HG03469 (cell line): ENCODE results near the gene KIR2DL4.
"Not testable (repeated sequence)": the region's sequence is repeated elsewhere in the genome, so short reads cannot be mapped to it uniquely, and the experiment has no call there.

Experiments used
- ATAC-seq: cut with Tn5 transposase; IDR thresholded peaks from one replicate; pipeline ENCODE4 v1.9.1; 2021; ENCODE audit warnings: mild to moderate bottlenecking, moderate library complexity, moderate number of reproducible peaks; ENCODE audit not compliant: unreplicated experiment

Gene KIR2DL4

GRCh38 chr19:54804101-54804500 is 691 bp downstream of the KIR2DL4 start:
- no peak for ATAC-seq

DNA sequence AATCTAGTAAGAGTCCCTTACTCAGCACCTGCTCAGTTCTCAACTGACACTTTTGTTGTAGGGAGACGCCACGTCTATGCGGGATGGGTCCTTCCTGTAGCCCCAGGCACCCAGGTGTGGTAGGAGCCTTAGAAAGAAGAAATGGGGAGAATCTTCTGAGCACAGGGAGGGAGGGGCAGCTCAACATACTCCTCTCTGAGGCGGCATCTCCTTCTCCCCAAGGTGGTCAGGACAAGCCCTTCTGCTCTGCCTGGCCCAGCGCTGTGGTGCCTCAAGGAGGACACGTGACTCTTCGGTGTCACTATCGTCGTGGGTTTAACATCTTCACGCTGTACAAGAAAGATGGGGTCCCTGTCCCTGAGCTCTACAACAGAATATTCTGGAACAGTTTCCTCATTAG is 1.2 kb downstream of the KIR2DL4 start:
- ATAC-seq: no peak

- ATAC-seq: no peak
Observed at GRCh38 chr19:54805665-54806515, 2.5 kb downstream of the KIR2DL4 start.

GRCh38 chr19:54806516-54806838 is 3.1 kb downstream of the KIR2DL4 start:
- ATAC-seq: no peak

DNA sequence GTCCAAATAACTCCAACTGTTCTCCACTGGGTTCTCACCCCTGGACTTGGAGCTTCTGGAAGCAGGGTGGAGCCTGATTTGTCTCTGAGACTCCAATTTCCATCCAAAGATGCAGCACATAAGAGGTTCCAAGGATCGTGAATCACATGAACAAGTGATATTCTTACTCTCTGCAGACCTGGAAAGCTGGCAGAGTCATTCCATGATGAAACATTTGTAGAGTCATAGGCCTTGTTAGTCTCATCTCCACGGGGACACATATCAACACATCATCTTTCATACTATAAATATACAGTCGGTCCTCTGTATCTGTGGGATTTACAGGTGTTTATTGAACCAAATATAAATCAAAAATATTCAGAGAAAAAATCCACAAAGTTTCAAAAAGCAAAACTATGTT is 11.2 kb downstream of the KIR2DL4 start:
- ATAC-seq: not testable (repeated sequence)

- not testable (repeated sequence) for ATAC-seq
Observed at GRCh38 chr19:54816251-54816650, 12.8 kb downstream of the KIR2DL4 start, which contains the start of gene KIR3DL1. TSS of gene KIR3DL1 (plus strand) at chr19:54816468.

GRCh38 chr19:54817670-54818536 is 14.5 kb downstream of the KIR2DL4 start:
- no peak for ATAC-seq

DNA sequence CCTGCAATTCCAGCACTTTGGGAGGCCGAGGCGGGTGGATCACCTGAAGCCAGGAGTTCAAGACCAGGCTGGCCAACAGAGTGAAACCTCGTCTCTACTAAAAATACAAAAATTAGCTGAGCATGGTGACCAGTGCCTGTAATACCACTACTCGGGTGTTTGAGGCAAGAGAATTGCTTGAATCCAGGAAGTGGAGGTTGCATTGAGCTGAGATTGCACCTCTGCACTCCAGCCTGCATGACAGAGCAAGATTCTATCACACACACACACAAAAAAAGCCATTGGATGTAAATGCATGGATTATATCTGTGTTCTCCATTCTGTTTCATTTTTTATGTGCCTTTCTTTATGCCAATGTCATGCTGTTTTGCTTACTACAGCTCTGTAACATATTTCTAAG is 21.0 kb downstream of the KIR2DL4 start:
- ATAC-seq: not testable (repeated sequence)

DNA sequence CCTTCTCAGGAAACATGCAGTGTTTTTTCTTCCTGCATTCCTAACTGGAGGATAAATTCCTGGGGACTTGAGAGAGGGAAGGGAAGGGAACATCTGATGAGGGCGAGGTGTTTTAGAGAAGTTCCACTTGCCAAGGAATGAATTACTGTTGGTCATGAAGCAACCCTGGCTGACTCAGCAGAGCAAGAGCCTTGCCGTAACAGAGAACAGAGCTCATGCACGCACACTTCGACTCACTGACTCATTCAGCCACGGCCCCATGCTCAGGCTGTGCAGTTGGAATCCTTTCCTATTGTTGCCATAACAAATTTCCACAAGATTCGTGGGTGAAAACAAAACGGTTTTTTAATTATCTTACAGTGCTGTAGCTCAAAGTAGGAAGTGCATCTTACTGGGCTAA is 21.9 kb downstream of the KIR2DL4 start:
- not testable (repeated sequence) for ATAC-seq

DNA sequence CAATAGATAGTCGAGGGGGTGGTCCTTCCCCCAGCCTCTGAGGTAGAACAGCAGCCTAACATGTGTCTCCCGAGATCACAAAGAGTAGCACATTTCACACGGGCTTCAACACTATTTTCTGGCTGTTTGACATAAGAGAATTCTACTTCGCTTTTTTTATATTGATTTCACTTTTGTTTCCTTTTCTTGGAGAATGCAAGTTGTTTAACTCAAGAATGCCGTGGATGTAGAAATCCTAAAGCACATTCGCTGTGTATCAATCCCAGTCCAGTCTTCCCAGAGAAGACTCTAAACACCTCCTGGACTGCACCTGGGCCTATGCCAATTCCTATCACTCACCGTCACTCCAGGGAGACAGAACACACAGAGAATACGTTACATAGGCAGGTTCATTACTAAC is 24.7 kb downstream of the KIR2DL4 start:
- ATAC-seq: not testable (repeated sequence)

DNA sequence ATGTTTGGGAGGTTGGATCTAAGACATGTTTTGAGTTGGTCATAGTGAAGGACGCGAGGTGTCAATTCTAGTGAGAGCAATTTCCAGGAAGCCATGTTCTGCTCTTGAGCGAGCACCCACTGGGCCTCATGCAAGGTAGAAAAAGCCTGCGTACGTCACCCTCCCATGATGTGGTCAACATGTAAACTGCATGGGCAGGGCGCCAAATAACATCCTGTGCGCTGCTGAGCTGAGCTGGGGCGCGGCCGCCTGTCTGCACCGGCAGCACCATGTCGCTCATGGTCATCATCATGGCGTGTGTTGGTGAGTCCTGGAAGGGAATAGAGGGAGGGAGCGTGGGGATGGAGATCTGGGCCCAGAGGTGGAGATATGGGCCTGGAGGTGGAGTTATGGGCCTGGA is 29.1 kb downstream of the KIR2DL4 start, which contains the start of gene KIR2DS4:
Gene KIR2DS4, plus strand, starts transcription at position 181 of the 400 bp plus-strand sequence.
- ATAC-seq: not testable (repeated sequence)

DNA sequence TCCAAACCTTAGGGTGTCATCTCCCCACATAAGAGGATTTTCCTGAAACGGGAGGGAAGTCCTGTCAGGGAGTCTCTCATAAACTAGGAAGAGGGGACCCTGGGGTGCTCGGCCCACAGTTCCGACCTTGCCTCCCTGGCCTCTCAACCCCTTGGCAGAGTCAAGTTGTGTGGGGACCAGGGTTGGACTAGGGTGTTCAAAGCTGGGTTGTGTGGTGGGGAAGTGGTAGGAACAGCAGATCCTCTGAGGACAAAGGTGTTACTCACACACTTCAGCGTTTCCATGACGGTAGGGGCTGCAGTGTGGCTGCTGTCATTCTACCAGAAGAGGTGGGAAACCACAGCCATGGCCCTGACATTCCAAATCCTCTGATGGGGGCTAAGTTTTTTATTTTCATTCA is 31.7 kb downstream of the KIR2DL4 start:
- ATAC-seq: not testable (repeated sequence)

DNA sequence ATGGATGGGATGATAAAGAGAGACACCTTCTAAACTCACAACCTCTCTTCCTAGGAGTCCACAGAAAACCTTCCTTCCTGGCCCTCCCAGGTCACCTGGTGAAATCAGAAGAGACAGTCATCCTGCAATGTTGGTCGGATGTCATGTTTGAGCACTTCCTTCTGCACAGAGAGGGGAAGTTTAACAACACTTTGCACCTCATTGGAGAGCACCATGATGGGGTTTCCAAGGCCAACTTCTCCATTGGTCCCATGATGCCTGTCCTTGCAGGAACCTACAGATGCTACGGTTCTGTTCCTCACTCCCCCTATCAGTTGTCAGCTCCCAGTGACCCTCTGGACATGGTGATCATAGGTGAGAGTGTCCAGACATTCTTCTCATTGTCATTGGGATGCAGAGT is 34.1 kb downstream of the KIR2DL4 start:
- not testable (repeated sequence) for ATAC-seq

DNA sequence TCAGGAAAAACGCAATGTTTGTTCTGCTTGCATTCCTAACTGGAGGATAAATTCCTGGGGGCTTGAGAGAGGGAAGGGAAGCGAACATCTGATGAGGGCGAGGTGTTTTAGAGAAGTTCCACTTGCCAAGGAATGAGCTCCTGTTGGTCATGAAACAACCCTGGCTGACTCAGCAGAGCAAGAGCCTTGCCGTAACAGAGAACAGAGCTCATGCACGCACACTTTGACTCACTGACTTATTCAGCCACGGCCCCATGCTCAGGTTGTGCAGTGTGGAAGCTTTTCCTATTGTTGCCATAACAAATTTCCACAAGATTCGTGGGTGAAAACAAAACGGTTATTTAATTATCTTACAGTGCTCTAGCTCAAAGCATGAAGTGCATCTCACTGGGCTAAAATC is 39.8 kb downstream of the KIR2DL4 start:
- ATAC-seq: not testable (repeated sequence)

DNA sequence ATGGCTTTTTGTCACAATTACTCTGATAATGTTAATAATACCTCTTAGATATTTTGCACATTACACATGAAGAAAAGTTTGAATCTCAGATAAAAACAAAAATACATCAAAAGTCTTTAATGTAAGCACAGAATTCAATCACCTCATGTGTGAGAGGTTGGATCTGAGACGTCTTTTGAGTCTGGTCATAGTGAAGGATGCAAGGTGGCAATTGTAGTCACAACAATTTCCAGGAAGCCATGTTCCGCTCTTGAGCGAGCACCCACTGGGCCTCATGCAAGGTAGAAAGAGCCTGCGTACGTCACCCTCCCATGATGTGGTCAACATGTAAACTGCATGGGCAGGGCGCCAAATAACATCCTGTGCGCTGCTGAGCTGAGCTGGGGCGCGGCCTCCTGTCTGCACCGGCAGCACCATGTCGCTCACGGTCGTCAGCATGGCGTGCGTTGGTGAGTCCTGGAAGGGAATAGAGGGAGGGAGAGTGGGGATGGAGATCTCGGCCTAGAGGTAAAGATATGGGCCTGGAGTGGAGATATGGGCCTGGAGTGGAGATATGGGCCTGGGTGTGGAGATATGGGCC is 46.7 kb downstream of the KIR2DL4 start, which contains the start of gene KIR3DL2:
Gene KIR3DL2, plus strand, starts transcription at position 383 of the 580 bp plus-strand sequence. Its CDS starts 33 bp downstream, at position 416.
- ATAC-seq: not testable (repeated sequence)

DNA sequence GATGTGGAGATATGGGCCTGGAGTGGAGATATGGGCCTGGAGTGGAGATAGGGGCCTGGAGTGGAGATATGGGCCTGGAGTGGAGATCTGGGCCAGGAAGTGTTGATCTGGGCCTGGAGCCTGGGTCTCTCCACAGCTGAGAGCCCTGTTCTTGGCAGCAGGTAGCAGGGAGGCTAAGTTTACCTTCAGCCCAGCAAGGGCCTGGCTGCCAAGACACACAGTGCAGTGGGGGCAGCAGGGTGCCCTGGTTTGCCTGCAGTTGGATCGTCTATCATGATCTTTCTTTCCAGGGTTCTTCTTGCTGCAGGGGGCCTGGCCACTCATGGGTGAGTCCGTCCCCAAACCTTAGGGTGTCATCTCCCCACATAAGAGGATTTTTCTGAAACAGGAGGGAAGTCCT is 47.5 kb downstream of the KIR2DL4 start:
- ATAC-seq: no peak

DNA sequence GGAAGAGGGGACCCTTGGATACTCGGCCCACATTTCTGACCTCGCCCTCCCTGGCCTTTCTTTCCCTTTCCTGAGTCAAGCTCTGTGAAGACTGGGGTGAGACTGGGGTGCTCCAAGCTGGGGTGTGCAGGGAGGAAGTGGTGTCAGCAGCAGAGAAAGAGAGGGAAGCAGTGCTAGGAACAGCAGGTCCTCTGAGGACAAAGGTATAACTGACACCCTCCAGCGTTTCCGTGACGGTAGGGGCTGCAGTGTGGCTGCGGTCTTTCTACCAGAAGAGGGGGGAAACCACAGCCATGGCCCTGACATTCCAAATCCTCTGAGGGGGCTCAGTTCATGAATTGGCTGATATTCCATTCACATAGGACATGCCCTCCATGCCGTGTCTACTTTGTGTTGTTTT is 47.9 kb downstream of the KIR2DL4 start:
- ATAC-seq: no peak

- ATAC-seq: not testable (repeated sequence)
Observed at GRCh38 chr19:54855241-54855640, 51.8 kb downstream of the KIR2DL4 start.

- ATAC-seq: not testable (repeated sequence)
Observed at GRCh38 chr19:54858476-54858875, 55.1 kb downstream of the KIR2DL4 start.

- ATAC-seq: not testable (repeated sequence)
Observed at GRCh38 chr19:54859421-54859820, 56.0 kb downstream of the KIR2DL4 start.

DNA sequence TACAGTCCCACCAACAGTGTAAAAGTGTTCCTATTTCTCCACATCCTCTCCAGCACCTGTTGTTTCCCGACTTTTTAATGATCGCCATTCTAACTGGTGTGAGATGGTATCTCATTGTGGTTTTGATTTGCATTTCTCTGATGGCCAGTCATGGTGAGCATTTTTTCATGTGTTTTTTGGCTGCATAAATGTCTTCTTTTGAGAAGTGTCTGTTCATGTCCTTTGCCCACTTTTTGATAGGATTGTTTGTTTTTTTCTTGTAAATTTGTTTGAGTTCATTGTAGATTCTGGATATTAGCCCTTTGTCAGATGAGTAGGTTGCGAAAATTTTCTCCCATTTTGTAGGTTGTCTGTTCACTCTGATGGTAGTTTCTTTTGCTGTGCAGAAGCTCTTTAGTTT is 60.0 kb downstream of the KIR2DL4 start:
- not testable (repeated sequence) for ATAC-seq
